Activated gamma-delta T cell treated with Interleukin-2 at 50 U/mL for 16 hours (primary cell): ENCODE data around the gene IGSF8.

Experiments used
- DNase-seq: peaks from one replicate; pipeline ENCODE4 v3.0.0-alpha.2; 2020

Gene IGSF8

GRCh38 chr1:160085686-160086455, 12.5 kb downstream of the IGSF8 start:
- peak; percentile 72 for DNase-seq

- no peak for DNase-seq
These were observed 13.6 kb downstream of the IGSF8 start for GRCh38 chr1:160084771-160085321.

GRCh38 chr1:160083968-160084770, 14.2 kb downstream of the IGSF8 start:
- DNase-seq = peak; percentile 72

GRCh38 chr1:160082926-160083325, 15.5 kb downstream of the IGSF8 start:
- DNase-seq = no peak

- DNase-seq = no peak
These were observed 15.9 kb downstream of the IGSF8 start for GRCh38 chr1:160082487-160082886.

GRCh38 chr1:160081261-160081936, 17.0 kb downstream of the IGSF8 start, which contains the start of gene KCNJ9:
Gene KCNJ9, plus strand, starts transcription at chr1:160081538. Its CDS starts 2,493 bp downstream, at chr1:160084031.
- DNase-seq = no peak

- DNase-seq = no peak
These were observed 17.9 kb downstream of the IGSF8 start for GRCh38 chr1:160080381-160081100.

- no peak for DNase-seq
These were observed 19.0 kb downstream of the IGSF8 start for GRCh38 chr1:160079448-160079847.

- peak; percentile 45 for DNase-seq
These were observed 19.8 kb downstream of the IGSF8 start for GRCh38 chr1:160078512-160079195.

GRCh38 chr1:160077486-160077885, 20.9 kb downstream of the IGSF8 start:
- DNase-seq = no peak

- DNase-seq = no peak
These were observed 22.1 kb downstream of the IGSF8 start for GRCh38 chr1:160076295-160076694.

GRCh38 chr1:160075836-160076235, 22.6 kb downstream of the IGSF8 start:
- DNase-seq = no peak

- DNase-seq = no peak
These were observed 23.6 kb downstream of the IGSF8 start for GRCh38 chr1:160074865-160075264.

- no peak for DNase-seq
These were observed 27.1 kb downstream of the IGSF8 start for GRCh38 chr1:160071289-160071688.

GRCh38 chr1:160070243-160071163, 27.9 kb downstream of the IGSF8 start:
- DNase-seq = peak; percentile 82

- no peak for DNase-seq
These were observed 28.8 kb downstream of the IGSF8 start, which contains the start of gene KCNJ10 for GRCh38 chr1:160069460-160070231. Gene KCNJ10, minus strand, starts transcription at chr1:160070160. Its CDS starts 27,628 bp downstream, at chr1:160042532.

- no peak for DNase-seq
These were observed 30.2 kb downstream of the IGSF8 start for GRCh38 chr1:160068225-160068624.

GRCh38 chr1:160066829-160067745, 31.3 kb downstream of the IGSF8 start:
- no peak for DNase-seq

- DNase-seq = no peak
These were observed 33.7 kb downstream of the IGSF8 start for GRCh38 chr1:160064746-160065145.
